GM18526 (cell line): ENCODE results near the gene MAP1LC3A.

Source experiments
- POLR2A ChIP-seq: IDR thresholded peaks from 3 replicates; pipeline ENCODE4 v1.6.1; 2011; ENCODE audit not compliant: insufficient read length; ENCODE audit errors: extremely low read depth

Gene MAP1LC3A

GRCh38 chr20:34564833-34565232 is 6.3 kb downstream of the MAP1LC3A start:
- TF ChIP-seq POLR2A, result no peak

- TF ChIP-seq POLR2A, result no peak
These were observed 8.7 kb downstream of the MAP1LC3A start for GRCh38 chr20:34566978-34567891.

- TF ChIP-seq POLR2A, result no peak
These were observed 9.7 kb downstream of the MAP1LC3A start for GRCh38 chr20:34567892-34568865.

- no peak for TF ChIP-seq POLR2A
These were observed 11.1 kb downstream of the MAP1LC3A start for GRCh38 chr20:34569598-34569997.

GRCh38 chr20:34570859-34571306 is 12.4 kb downstream of the MAP1LC3A start:
- no peak for TF ChIP-seq POLR2A

GRCh38 chr20:34571753-34572152 is 13.2 kb downstream of the MAP1LC3A start:
- TF ChIP-seq POLR2A, result no peak

- TF ChIP-seq POLR2A, result no peak
These were observed 15.2 kb downstream of the MAP1LC3A start for GRCh38 chr20:34573541-34574300.

- no peak for TF ChIP-seq POLR2A
These were observed 15.9 kb downstream of the MAP1LC3A start for GRCh38 chr20:34574426-34574825.

- no peak for TF ChIP-seq POLR2A
These were observed 16.3 kb downstream of the MAP1LC3A start for GRCh38 chr20:34574861-34575260.

- TF ChIP-seq POLR2A, result no peak
These were observed 16.8 kb downstream of the MAP1LC3A start for GRCh38 chr20:34575271-34575670.

GRCh38 chr20:34575756-34576155 is 17.2 kb downstream of the MAP1LC3A start:
- no peak for TF ChIP-seq POLR2A

GRCh38 chr20:34577061-34577460 is 18.5 kb downstream of the MAP1LC3A start:
- no peak for TF ChIP-seq POLR2A

GRCh38 chr20:34578025-34578424 is 19.5 kb downstream of the MAP1LC3A start:
- TF ChIP-seq POLR2A, result no peak

- no peak for TF ChIP-seq POLR2A
These were observed 20.0 kb downstream of the MAP1LC3A start for GRCh38 chr20:34578521-34578920.
